GM19328 (cell line): ENCODE results near the gene PSME4.

Experiments
- ATAC-seq: cut with Tn5 transposase; IDR thresholded peaks from one replicate; pipeline ENCODE4 v1.9.1; 2021; ENCODE audit warnings: mild to moderate bottlenecking, moderate library complexity; ENCODE audit not compliant: unreplicated experiment

PSME4 gene

DNA sequence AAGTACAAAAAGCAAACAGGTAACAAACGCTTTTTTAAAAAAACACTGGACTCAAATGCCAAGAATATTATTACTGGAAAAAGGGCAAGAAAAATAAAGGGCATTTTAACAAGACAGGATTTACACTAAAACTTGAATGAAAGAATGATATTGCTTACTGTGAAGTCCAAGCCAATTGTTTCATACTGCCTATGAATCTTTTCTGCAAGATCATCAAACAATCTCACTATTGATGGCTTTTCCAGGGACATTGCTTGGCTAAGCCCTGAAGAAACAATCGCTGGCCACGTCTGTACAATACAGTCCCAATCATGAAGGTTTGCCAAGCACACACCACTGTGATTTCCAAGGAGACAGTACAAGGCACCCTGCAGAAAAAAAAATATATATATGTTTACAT, 69.6 kb downstream of the PSME4 start:
- ATAC-seq = no peak

DNA sequence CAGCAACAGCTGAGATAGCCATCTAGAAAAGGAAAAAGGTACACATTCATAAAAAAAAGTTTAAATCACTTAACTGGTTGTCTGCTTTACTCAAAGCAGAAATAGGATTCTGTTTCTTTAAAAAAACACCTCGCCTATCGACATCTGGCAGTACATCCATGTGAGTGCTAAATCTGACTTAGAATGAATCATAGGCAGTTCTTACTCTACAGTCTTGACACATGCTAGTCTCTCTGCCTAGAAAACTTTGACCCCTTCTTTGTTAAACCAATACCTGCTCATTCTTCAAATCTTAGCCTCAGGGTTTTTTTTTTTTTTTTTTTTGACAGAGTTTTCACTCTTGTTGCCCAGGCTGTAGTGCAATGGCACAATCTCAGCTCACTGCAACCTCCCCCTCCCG, 73.9 kb downstream of the PSME4 start:
- ATAC-seq = no peak

DNA sequence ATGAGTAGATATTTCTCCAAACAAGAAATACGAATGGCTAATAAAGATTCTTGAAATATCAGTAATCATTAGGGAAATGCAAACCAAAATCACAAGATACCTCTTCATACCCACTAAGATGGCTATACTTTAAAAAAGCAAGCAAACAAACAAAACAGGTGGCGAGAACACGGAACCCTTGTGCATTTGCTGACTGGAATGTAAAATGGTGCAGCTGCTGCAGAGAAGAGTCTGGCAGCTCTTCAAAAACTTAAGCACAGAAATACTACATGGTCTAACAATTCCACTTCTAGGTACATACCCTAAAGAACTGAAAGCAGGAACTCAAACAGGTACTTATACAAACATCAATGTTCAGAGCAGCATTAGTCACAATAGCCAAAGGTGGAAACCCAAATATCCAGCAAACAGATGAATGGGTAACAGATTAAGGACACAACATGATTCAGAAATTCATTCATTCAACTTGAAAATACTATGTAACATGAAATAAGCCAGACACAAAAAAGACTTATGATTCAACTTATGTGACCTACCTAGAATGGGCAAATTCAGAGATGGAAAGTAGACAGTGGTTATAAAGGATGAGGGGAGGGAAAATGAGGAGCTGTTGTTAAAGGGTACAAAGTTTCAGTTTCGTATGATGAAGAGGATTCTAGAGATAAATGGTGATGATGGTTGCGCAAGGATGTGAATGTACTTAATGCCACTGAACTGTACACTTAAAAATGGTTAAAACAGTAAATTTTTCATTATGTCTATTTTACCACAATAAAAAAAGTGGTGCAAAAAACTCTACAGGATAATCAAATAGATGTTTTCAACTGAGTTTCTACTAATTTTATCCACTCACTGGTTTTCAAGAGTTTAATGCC, 84.2 kb downstream of the PSME4 start:
- no peak for ATAC-seq

DNA sequence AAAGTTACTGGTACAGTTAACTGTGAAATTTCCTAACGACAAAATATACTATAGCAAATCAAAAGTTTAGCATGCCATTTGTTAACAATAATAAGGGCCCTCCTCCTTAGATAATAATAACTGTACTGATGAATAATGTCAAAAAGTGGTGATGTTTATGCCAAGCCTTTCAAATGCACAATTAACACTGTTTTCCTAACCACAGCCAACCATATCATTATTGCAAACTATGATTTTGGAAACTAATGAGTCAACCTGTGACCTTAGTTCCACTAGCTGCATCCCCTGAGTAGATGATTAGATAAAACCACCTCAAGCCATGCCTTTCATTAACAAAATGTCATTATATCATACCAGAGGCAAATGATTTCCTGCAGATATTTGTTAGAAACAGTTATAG, 85.9 kb downstream of the PSME4 start:
- ATAC-seq = no peak

DNA sequence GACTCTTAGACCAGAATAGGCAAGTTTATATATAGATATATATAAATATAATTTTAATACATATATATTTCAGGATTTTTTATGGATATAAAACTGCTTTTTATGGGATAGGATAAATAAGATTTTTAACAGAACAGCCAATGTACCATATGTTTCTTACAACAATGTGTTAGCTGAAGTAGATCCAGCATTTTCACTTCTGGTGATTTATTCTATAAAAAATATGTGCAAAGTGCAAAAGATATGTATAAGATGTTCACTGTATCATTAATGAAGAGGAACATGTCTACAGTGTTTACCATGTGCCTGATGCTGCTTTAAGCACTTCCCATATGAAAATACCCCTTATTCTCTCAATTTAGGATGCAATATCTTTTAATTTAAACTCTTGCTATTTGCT, 88.8 kb downstream of the PSME4 start:
- ATAC-seq = no peak

DNA sequence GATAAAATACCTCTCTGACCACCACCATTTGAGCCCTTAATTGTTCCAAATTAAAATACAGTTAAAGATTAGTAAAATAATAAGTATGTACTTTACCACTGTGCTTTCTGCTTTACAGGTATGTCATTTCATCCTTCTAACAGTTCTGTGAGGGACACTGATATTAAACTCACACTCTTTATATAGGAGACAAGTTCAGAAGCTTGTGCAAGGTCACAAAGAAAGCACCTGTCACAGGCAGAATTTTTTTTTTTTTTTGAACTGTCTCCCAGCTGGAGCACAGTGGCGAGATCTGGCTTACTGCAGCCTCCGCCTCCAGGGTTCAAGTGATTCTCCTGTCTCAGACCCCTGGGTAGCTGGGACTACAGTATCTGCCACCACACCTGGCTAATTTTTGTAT, 89.4 kb downstream of the PSME4 start:
- ATAC-seq = no peak

DNA sequence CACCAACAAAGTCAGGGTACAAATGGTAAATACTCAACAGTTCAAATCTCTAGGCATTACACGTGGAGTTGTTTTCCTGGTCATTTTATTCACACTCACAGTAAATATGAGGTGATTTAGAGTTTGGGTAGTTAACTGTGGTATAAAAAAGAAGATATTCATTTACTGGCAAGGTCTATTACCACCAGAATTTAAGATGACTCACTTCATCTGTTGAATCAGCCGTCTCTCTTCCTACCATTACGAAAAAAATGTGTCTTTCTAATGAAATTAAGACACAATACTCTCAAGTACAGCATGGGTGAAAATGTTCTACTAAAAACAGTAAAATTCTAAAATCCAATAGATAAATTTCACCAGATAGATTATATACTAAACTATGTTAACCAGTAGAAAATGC, 90.0 kb downstream of the PSME4 start:
- no peak for ATAC-seq

DNA sequence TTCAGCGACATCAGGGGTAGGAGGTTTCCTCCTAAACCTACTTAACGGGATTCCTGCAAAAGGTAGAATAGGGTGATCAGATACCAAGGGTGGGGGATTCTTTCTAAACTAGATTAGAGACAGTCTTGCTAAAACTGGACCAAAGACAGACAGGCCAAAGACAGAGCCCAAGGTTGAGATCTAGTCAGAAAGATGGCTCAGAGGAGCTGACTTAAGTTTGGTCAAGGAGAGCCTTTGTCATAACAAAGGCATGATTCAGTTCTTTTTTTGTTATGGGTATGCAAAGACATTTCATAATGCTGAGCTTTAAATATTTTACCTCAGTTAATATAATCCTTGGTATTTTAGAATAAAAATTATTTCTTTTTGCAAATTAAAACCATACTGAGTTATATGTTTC, 93.2 kb downstream of the PSME4 start:
- no peak for ATAC-seq

DNA sequence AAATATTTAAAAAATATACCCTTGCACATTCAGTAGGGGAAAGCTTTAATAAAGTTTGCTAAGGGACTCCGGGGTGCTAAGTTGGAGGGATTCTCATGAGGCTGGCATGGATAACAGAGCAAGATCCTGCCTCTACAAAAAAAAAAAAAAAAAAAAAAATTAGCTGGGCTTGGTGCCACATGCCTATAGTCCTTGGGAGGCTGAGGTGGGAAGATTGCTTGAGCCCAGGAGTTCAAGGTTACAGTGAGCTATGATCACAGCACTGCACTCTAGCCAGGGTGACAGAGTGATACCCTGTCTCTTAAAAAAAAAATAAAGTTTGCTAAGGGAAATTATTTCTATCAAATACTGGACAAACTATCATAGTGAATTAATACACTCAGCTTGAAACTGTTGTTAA, 93.7 kb downstream of the PSME4 start:
- no peak for ATAC-seq

DNA sequence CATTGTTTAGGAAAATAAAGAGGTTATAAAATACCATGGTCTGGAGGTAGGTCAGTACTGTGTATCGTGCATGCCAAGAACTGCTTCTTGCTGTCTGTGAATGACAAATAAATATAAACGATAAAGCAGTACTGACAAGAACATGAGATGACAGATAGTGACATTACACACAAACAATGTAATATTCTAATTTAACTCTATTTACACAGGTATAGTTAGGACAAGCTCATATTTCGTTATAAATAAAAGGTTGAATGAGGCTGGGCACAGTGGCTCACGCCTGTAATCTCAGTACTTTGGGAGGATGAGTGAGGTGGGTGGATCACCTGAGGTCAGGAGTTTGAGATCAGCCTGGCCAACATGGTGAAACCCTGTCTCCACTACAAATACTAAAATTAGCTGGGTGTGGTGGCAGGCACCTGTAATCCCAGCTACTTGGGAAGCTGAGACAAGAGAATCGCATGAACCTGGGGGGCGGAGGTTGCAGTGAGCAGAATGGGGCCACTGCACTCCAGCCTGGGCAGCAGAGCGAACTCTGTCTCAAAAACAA, 96.3 kb downstream of the PSME4 start:
- ATAC-seq = no peak

DNA sequence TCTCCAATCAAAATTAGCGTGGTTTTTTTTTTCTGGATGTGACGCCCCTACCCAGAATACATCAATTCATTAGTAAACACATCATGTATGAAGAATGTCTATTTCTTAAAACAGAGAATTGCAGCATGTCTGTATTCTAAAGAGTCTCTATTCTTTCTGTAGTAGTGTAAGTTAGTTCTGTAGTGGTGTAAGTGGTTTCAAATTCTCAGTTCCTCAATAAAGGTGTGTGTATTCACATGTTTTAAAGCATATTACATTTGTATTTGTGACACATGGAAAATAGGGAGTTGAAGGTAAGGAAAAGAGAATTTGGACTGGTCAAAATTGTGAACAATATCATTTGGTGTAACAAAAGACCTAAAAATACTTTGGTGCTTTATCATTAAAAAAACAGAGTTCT, 103.0 kb downstream of the PSME4 start:
- ATAC-seq = no peak

DNA sequence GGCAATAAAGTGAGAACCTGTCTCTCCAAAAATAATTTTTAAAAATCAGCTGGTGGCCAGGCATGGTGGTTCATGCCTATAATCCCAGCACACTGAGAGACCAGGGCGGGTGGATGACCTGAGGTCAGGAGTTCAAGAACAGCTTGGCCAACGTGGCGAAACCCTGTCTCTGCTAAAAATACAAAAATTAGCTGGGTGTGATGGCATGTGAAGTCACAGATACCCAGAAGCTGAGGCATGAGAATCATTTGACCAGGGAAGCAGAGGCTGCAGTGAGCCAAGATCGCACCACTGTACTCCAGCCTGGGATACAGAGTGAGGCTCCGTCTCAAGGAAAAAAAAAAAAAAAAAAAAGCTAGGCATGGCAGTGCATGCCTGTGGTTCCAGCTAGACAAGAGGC, 103.6 kb downstream of the PSME4 start:
- no peak for ATAC-seq

DNA sequence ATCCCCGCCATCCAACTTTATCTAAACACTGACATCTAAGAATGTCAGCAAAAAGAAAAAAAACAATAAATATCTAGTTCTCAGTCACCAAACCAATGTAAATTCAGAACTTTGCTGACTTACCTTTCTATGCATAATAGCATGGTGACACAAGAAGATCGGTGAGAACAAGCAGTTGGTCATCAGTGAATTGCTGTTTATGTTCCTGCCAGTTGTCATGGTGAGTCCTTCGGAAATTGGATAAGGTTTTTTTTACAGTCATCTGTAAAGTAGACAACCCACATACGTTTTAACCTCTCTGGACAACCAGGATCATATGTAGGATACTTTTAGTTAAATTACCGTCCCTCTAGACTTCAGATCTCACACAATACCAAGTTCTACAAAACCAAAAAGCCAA, 104.8 kb downstream of the PSME4 start:
- ATAC-seq = no peak

DNA sequence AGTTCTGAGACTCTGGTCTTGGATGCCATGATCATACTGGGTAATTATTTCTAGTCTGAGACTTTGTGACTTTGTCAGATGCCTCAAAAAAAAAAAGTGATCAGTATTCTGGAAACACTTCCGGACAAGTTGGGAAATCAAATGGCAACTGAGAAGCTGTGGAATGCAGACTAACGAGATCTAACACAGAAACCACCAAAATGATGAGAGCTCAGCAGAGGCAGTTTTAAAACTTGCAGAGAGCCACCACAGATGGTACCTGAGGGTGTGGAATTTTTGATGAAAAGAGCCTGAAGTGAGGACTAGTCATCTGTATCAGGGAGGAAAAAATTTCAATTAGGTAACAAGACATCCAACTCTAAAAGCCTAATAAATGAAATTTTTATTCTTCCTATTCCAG, 105.5 kb downstream of the PSME4 start:
- no peak for ATAC-seq

DNA sequence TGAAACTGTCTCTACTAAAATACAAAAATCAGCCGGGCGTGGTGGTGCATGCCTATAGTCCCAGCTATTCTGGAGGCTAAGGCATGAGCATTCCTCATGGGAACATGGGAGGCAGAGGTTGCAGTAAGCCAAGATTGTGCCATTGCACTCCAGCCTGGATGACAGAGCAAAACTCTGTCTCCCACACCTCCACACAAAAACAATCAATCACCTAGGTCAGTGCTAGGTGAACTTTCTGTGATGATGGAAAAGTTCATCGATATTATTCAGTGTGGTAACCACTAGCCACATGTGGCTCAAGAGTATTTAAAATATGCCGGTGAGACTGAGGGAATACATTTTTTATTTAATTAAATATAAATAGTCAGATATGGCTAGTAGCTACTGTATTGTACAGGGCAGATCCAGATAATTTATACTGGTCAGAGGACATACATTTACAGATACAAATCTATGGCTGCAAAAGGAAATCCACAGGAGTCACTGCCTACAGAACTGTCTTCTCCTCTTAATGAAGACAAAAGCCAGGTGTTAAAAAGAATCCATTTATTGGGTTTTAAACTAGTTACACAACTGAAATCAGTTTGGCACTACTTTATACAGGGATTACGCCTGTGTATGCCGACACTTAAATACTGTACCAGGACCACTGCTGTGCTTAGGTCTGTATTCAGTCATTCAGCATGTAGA, 107.1 kb downstream of the PSME4 start:
- no peak for ATAC-seq

DNA sequence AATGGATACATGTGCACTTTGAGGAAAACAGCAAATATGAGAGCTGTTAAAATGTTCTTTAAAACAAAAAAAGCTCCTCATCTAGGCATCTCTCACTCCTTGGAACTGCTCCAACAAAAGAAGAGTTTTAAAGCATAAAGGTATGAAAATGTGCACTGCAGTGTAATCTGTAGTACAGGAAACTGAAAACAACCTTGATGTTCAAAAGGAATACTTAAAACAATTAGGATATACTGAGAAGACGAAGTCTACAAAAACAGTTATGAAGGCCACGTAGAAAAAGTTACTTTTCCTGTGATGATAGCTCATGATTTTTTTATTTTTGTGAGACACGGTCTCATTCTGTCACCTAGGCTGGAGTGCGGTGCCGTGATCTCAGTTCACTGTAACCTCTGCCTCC, 109.0 kb downstream of the PSME4 start:
- ATAC-seq = no peak

DNA sequence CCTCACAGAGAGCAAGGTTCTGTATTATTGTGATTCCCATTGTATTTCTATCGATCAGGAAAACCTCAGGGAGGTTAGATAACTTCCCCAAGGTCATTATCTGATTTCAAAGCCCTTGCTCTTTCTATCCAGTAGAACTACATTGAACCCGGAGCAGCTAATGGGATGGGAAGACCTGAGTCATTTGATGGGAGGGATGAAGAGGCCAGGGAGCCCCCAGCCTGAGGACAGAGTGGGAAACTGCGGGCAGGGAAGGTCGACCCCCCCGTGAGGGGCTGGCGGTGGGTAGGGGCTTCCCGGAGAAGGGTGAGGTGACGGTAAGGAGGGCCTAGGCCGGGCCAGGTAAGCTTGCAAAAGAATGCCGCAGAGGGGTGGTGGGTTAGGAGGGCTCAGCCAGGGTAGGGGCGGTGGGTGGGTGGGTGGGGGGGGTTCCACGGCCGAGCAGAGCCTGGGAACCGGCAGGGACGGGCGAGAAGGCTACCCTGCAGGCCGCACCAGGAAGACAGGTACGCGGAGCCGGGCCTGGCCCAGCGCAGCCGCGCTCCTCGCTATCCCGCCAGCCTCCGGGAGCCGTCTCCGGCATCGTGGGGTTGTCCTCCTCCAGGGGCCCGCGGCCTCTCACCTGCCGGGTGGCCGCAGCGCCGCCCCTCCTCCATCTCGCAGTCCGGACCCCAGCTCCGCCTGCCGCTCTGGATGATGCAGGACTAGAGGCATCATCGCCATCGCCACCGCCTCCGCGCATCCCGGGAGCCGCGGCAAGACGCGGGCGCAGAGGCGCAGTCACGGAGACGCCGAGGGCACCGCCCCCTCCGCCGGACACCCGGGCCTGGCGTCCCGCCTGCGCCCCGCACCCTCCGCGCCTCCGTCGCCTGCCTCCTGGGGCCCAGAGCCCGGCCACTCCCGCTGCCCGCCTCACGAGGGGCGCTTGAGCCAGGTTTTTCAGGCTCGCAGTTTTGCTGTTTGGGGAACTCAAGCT, 111.3 kb downstream of the PSME4 start, which contains the start of gene GPR75:
Gene GPR75, minus strand, starts transcription at position 762 of the 976 bp plus-strand sequence. CDS start 5,211 bp downstream, outside the sequence.
- no peak for ATAC-seq

DNA sequence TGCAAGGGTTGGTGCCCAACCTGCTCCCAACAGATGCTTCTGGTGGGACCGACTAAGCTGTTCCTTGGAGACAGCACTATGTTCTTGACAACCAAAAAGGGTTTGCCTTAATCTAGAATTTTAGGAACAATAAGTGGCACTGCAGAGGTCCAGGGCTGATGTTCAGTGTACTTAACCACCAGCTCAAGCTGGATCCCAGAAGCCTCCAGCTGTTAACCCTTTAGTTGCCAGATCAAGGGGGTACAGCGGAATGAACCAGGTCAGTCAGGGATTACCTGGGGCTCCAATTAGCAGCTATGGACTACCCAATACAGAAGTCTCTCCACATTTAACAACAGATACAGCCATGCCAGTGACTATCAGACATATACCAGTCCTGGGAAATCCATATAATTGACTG, 114.5 kb downstream of the PSME4 start:
- ATAC-seq = no peak

DNA sequence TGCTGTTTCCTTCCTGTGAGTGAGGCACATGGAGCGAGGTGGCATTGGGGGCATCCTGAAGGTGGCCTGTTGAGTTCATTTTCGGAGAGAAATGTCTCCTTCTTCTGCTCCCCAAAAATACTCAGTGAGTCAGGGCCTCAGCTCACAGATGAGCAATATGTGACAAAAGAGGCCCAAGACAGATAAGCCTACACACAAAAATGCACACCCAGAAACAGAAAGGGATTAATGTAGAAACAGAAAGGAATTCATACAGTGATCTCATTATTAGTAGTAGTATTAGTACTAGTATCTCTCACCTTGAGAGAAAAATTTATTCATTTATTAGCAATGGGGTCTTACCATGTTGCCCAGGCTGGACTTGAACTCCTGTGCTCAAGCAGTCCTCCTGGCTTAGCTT, 116.1 kb downstream of the PSME4 start:
- ATAC-seq = no peak

DNA sequence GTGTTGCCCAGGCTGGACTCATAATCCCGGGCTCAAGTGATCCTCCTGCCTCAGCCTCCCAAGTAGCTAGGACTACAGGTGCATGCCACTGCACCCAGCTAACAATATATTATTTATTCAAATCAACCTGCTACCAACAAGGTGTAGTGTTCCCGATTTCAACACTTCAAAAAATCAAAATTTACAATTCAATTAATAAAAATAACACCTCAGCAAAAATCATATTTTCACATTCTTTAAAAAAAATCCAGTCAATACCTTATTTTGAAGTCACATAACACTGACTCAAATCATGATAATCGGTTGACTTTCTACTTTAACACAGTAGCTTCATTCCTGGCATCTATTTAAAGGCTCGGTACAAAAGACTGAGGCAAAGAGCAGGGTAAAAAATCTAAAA, 118.3 kb downstream of the PSME4 start:
- ATAC-seq = no peak
